Measurements from ENCODE around the gene MEGF9.

- no peak for TF ChIP-seq CTCF (IDR thresholded peaks at IDR 0.05; ENCODE audit: extremely low read depth in 1 of 2, insufficient read depth in 1 of 2, low read depth in 1 of 2, low read length in 2 of 2)
- no peak for TF ChIP-seq POLR2A (IDR thresholded peaks at IDR 0.05; ENCODE audit: low read depth, low read length)
- no peak for TF ChIP-seq POLR2AphosphoS5 (IDR thresholded peaks at IDR 0.05; ENCODE audit: insufficient read depth, low read depth, low read length)
- TF ChIP-seq FOS (IDR thresholded peaks at IDR 0.05; ENCODE audit: borderline replicate concordance, insufficient read depth, low read length), result no peak
- TF ChIP-seq EZH2 (IDR thresholded peaks at IDR 0.05; ENCODE audit: borderline replicate concordance, low read depth, low read length, severe bottlenecking), result no peak
- TF ChIP-seq JUN (IDR thresholded peaks at IDR 0.05; ENCODE audit: borderline replicate concordance, insufficient read depth, insufficient read length, low read depth), result no peak
- no peak for TF ChIP-seq MAX (IDR thresholded peaks at IDR 0.05; ENCODE audit: insufficient read depth, insufficient read length)
- no peak for TF ChIP-seq MYC (IDR thresholded peaks at IDR 0.05; ENCODE audit: low read depth, low read length)
- no peak for TF ChIP-seq GATA2 (IDR thresholded peaks at IDR 0.05; ENCODE audit: insufficient read depth, insufficient read length, low read depth, low read length)
Observed at GRCh38 chr9:120622790-120623189, 91.5 kb downstream of the MEGF9 start.
